Ascending aorta (tissue), 2 donors: ENCODE measurements around the gene ZMPSTE24. TPM values are rescaled to one million over a fixed set of nuclear protein-coding genes. Genes with fewer than 3 reads are reported as not detected.
"Not testable (repeated sequence)": the region's sequence is repeated elsewhere in the genome, so short reads cannot be mapped to it uniquely, and the experiment has no call there.

Experiments
- DNase-seq, 2 donors: peaks; one replicate each; pipeline ENCODE4 v3.0.0-alpha.2; 2019; ENCODE audit warnings: low spot score in 2 of 2
- H3K27ac ChIP-seq, 2 donors: fragments of 200-600 bp; sonication (generic); one replicate each; pipeline ENCODE4 v1.5.1; 2016 to 2017; ENCODE audit warnings: mild to moderate bottlenecking in 1 of 2
- H3K27me3 ChIP-seq: fragments of 200-600 bp; sonication (generic); one replicate; pipeline ENCODE4 v1.5.1; 2017
- H3K36me3 ChIP-seq, 2 donors: fragments of 200-600 bp; sonication (generic); one replicate each; pipeline ENCODE4 v1.5.1; 2016
- H3K4me1 ChIP-seq, 2 donors: fragments of 200-600 bp; sonication (generic); one replicate each; pipeline ENCODE4 v1.5.1; 2016 to 2017; ENCODE audit warnings: mild to moderate bottlenecking in 1 of 2
- H3K4me3 ChIP-seq, 2 donors: fragments of 200-600 bp; sonication (generic); one replicate each; pipeline ENCODE4 v1.5.1; 2016 to 2017; ENCODE audit warnings: mild to moderate bottlenecking in 1 of 2
- H3K9me3 ChIP-seq, 2 donors: fragments of 200-600 bp; sonication (generic); one replicate each; pipeline ENCODE4 v1.5.1; 2016
- CTCF ChIP-seq, 3 experiments: fragments of 200-600 bp in 2 of 3; fragments of 450-650 bp in 1 of 3; sonication (generic) in 2 of 3; IDR thresholded peaks; one replicate each; pipeline ENCODE4 v1.5.1; 2016 to 2019; ENCODE audit warnings: antibody characterized with exemption in 3 of 3, mild to moderate bottlenecking in 1 of 3, moderate library complexity in 1 of 3
- intact Hi-C: fragments of 100-400 bp; cut with DNase I; formaldehyde crosslinking; loops from one replicate; pipeline ENCODE4 v1.15.1; 2023
- total RNA-seq: library from RNA; depleted of rRNA; stranded (reverse); fragments of >200 nt; gene quantifications from one replicate; pipeline ENCODE4 v1.1.0, GENCODE V29; 2016

ZMPSTE24 gene
- total RNA-seq, 1 donor from 2014 or later = 61.8 TPM

GRCh38 chr1:40318970-40319621 lies 61.1 kb downstream of the ZMPSTE24 start:
- no peaks in the 10 kb centered on the region for H3K36me3 ChIP-seq
- no peak for DNase-seq
- intact Hi-C loops = no loop called here
- no peak for TF ChIP-seq CTCF (IDR thresholded peaks at IDR 0.05)
- H3K27me3 ChIP-seq = no peaks in the 10 kb centered on the region
- no peak overlapping the region for H3K27ac ChIP-seq
- peaks cover 0 to 18% of the 10 kb centered on the region in 2 donors for H3K4me1 ChIP-seq
- no peaks in the 10 kb centered on the region for H3K9me3 ChIP-seq
- H3K4me3 ChIP-seq = no peak overlapping the region

GRCh38 chr1:40331403-40331802 lies 73.4 kb downstream of the ZMPSTE24 start:
- H3K36me3 ChIP-seq, DNase-seq, H3K4me1 ChIP-seq, intact Hi-C loops, H3K27ac ChIP-seq, H3K9me3 ChIP-seq, H3K27me3 ChIP-seq, H3K4me3 ChIP-seq: not testable (repeated sequence)

- H3K4me3 ChIP-seq = no peak overlapping the region
- H3K27me3 ChIP-seq = no peaks in the 10 kb centered on the region
- no peak for DNase-seq
- H3K27ac ChIP-seq = no peak overlapping the region
- no peaks in the 10 kb centered on the region for H3K4me1 ChIP-seq
- intact Hi-C loops = no loop called here
- H3K36me3 ChIP-seq = no peaks in the 10 kb centered on the region
- no peak for TF ChIP-seq CTCF (IDR thresholded peaks at IDR 0.05)
- peaks cover 0 to 5% of the 10 kb centered on the region in 2 donors for H3K9me3 ChIP-seq
Observed at GRCh38 chr1:40332695-40333094, 74.7 kb downstream of the ZMPSTE24 start.

DNA sequence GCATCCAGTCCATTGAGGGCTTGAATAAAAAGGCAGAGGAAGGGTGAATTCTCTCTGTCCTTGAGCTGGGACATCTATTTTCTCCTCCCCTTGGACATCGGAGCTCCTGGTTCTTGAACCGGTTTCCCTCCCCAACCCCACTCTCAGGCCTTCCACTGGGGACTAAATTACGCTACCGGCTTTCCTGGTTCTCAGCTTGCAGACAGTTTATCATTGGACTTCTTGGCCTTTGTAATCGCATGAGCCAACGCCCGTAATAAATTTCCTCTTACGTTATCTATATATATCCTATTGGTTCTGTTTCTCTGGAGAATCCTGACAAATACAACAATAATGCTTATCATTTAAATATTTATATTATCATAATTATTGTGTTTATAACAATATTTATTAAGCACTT lies 79.4 kb downstream of the ZMPSTE24 start:
- no peak for TF ChIP-seq CTCF (IDR thresholded peaks at IDR 0.05)
- H3K27ac ChIP-seq = no peak overlapping the region
- intact Hi-C loops = loop anchor here (5.0 kb wide), 1 partner anchor 65 kb away; no protein-coding TSS in a partner anchor

DNA sequence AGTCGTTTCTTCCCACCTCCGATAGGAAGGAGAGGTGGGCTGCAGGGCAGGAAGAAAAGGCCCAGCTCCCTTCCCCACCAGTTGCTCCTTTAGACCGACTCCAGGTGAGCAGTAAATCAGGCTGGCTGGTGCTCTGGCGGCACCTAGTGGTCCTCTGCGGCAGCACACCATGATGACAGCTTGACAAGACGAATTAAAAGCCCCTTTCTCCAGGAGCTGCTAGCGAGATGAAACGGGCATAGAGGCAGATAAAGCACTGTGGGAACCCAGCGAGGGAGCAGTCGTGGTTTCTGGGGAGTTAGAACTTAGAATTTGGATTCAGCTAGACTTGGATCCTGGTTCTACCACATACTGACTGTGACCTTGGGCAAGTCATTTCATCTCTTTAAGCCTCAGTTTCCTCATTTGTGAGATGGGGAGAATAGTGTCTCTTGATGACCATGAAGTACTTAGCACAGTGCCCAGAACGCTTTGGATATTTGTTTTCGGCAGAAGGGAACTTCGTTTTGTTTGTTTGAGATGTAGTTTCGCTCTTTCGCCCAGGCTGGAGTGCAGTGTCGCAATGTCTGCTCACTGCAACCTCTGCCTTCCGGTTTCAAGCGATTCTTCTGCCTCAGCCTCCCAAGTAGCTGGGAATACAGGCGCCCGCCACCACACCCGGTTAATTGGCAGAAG lies 80.8 kb downstream of the ZMPSTE24 start:
- no peaks in the 10 kb centered on the region for H3K36me3 ChIP-seq
- peak; percentile 95 to 100 (median 97) for TF ChIP-seq CTCF (IDR thresholded peaks at IDR 0.05)
- no peak overlapping the region for H3K27ac ChIP-seq
- no peaks in the 10 kb centered on the region for H3K4me1 ChIP-seq
- intact Hi-C loops = loop anchor here (1.0 to 5.0 kb wide), 4 partner anchors 63 to 255 kb away; no protein-coding TSS in a partner anchor
- H3K4me3 ChIP-seq = no peak overlapping the region
- H3K27me3 ChIP-seq = no peaks in the 10 kb centered on the region
- no peaks in the 10 kb centered on the region for H3K9me3 ChIP-seq
- peak; percentile 46 to 93 for DNase-seq

More for the DNA sequence above, 79.4 kb downstream of the ZMPSTE24 start:
- Histone ChIP-seq H3K4me1 (no peaks in the 10 kb centered on the region), H3K9me3 (no peaks in the 10 kb centered on the region), H3K4me3 (no peak overlapping the region), H3K27me3 (no peaks in the 10 kb centered on the region), H3K36me3 (no peaks in the 10 kb centered on the region)
- DNase-seq = no peak
